Measurements from ENCODE around the gene CBLN3.

The CBLN3 gene

GRCh38 chr14:24418492-24418873, 11.0 kb downstream of the CBLN3 start:
- no peaks in the 10 kb centered on the region for H3K9me3 ChIP-seq (ENCODE audit: insufficient read depth, low read depth, low read length)
- peaks cover 8% of the 10 kb centered on the region; the same call in 1 of the 2 replicates for H3K27me3 ChIP-seq (ENCODE audit: insufficient read depth, low read length)
- no peak overlapping the region for H3K4me3 ChIP-seq (ENCODE audit: low read length)
- no peaks in the 10 kb centered on the region for H3K4me1 ChIP-seq (ENCODE audit: insufficient read depth, low read length)
- no peak overlapping the region for H3K9ac ChIP-seq (ENCODE audit: low read depth, low read length)
- no peak overlapping the region for H3K27ac ChIP-seq (ENCODE audit: low read depth, low read length)
- WGBS, result 94% methylated on average over 6 of the region's 6 CpGs
- peaks cover 10% of the 10 kb centered on the region for H3K36me3 ChIP-seq (ENCODE audit: insufficient read depth, low read length)

- 89% methylated on average over 6 of the region's 6 CpGs for WGBS
- Histone ChIP-seq H3K27ac (ENCODE audit: low read depth, low read length) (no peak overlapping the region), H3K36me3 (ENCODE audit: insufficient read depth, low read length) (peaks cover 16% of the 10 kb centered on the region), H3K4me1 (ENCODE audit: insufficient read depth, low read length) (no peaks in the 10 kb centered on the region), H3K4me3 (ENCODE audit: low read length) (no peak overlapping the region), H3K9ac (ENCODE audit: low read depth, low read length) (no peak overlapping the region), H3K9me3 (ENCODE audit: insufficient read depth, low read depth, low read length) (no peaks in the 10 kb centered on the region), H3K27me3 (ENCODE audit: insufficient read depth, low read length) (peaks cover 8% of the 10 kb centered on the region; the same call in 1 of the 2 replicates)
Measured at GRCh38 chr14:24417832-24418491, 11.5 kb downstream of the CBLN3 start.

GRCh38 chr14:24416932-24417619, 12.4 kb downstream of the CBLN3 start:
- WGBS, result 89% methylated on average over 16 of the region's 16 CpGs
- Histone ChIP-seq H3K4me1 (ENCODE audit: insufficient read depth, low read length) (no peaks in the 10 kb centered on the region), H3K36me3 (ENCODE audit: insufficient read depth, low read length) (peaks cover 20% of the 10 kb centered on the region), H3K27me3 (ENCODE audit: insufficient read depth, low read length) (peaks cover 8% of the 10 kb centered on the region; the same call in 1 of the 2 replicates), H3K9me3 (ENCODE audit: insufficient read depth, low read depth, low read length) (no peaks in the 10 kb centered on the region), H3K27ac (ENCODE audit: low read depth, low read length) (no peak overlapping the region), H3K4me3 (ENCODE audit: low read length) (no peak overlapping the region), H3K9ac (ENCODE audit: low read depth, low read length) (no peak overlapping the region)

GRCh38 chr14:24416254-24416931, 13.1 kb downstream of the CBLN3 start:
- Histone ChIP-seq H3K9ac (ENCODE audit: low read depth, low read length) (no peak overlapping the region), H3K36me3 (ENCODE audit: insufficient read depth, low read length) (peaks cover 21% of the 10 kb centered on the region)
- WGBS, result 93% methylated on average over 19 of the region's 19 CpGs

GRCh38 chr14:24415421-24416253, 13.8 kb downstream of the CBLN3 start:
- Histone ChIP-seq H3K36me3 (ENCODE audit: insufficient read depth, low read length) (peaks cover 23% of the 10 kb centered on the region), H3K9ac (ENCODE audit: low read depth, low read length) (no peak overlapping the region), H3K27me3 (ENCODE audit: insufficient read depth, low read length) (peaks cover 8% of the 10 kb centered on the region; the same call in 1 of the 2 replicates), H3K4me3 (ENCODE audit: low read length) (no peak overlapping the region), H3K9me3 (ENCODE audit: insufficient read depth, low read depth, low read length) (no peaks in the 10 kb centered on the region), H3K4me1 (ENCODE audit: insufficient read depth, low read length) (no peaks in the 10 kb centered on the region), H3K27ac (ENCODE audit: low read depth, low read length) (no peak overlapping the region)
- WGBS, result 94% methylated on average over 25 of the region's 25 CpGs

More at GRCh38 chr14:24416254-24416931, 13.1 kb downstream of the CBLN3 start:
- Histone ChIP-seq H3K9me3 (ENCODE audit: insufficient read depth, low read depth, low read length) (no peaks in the 10 kb centered on the region), H3K4me1 (ENCODE audit: insufficient read depth, low read length) (no peaks in the 10 kb centered on the region), H3K27me3 (ENCODE audit: insufficient read depth, low read length) (peaks cover 8% of the 10 kb centered on the region; the same call in 1 of the 2 replicates), H3K4me3 (ENCODE audit: low read length) (no peak overlapping the region), H3K27ac (ENCODE audit: low read depth, low read length) (no peak overlapping the region)

- no peaks in the 10 kb centered on the region for H3K9me3 ChIP-seq (ENCODE audit: insufficient read depth, low read depth, low read length)
- WGBS, result 94% methylated on average over 15 of the region's 15 CpGs
- peaks cover 23% of the 10 kb centered on the region for H3K36me3 ChIP-seq (ENCODE audit: insufficient read depth, low read length)
- peaks cover 8% of the 10 kb centered on the region; the same call in 1 of the 2 replicates for H3K27me3 ChIP-seq (ENCODE audit: insufficient read depth, low read length)
- H3K4me1 ChIP-seq (ENCODE audit: insufficient read depth, low read length), result no peaks in the 10 kb centered on the region
- H3K27ac ChIP-seq (ENCODE audit: low read depth, low read length), result no peak overlapping the region
- H3K9ac ChIP-seq (ENCODE audit: low read depth, low read length), result no peak overlapping the region
- no peak overlapping the region for H3K4me3 ChIP-seq (ENCODE audit: low read length)
Measured at GRCh38 chr14:24414732-24415420, 14.6 kb downstream of the CBLN3 start.

- Histone ChIP-seq H3K36me3 (ENCODE audit: insufficient read depth, low read length) (peaks cover 28% of the 10 kb centered on the region), H3K9ac (ENCODE audit: low read depth, low read length) (no peak overlapping the region), H3K27ac (ENCODE audit: low read depth, low read length) (no peak overlapping the region), H3K27me3 (ENCODE audit: insufficient read depth, low read length) (peaks cover 5% of the 10 kb centered on the region; the same call in 1 of the 2 replicates), H3K4me3 (ENCODE audit: low read length) (no peak overlapping the region), H3K4me1 (ENCODE audit: insufficient read depth, low read length) (no peaks in the 10 kb centered on the region), H3K9me3 (ENCODE audit: insufficient read depth, low read depth, low read length) (no peaks in the 10 kb centered on the region)
- 100% methylated on average over 1 of the region's 1 CpG for WGBS
Measured at GRCh38 chr14:24414077-24414476, 15.4 kb downstream of the CBLN3 start.

- Histone ChIP-seq H3K9me3 (ENCODE audit: insufficient read depth, low read depth, low read length) (no peaks in the 10 kb centered on the region), H3K4me3 (ENCODE audit: low read length) (no peak overlapping the region), H3K36me3 (ENCODE audit: insufficient read depth, low read length) (peaks cover 32% of the 10 kb centered on the region), H3K4me1 (ENCODE audit: insufficient read depth, low read length) (no peaks in the 10 kb centered on the region), H3K9ac (ENCODE audit: low read depth, low read length) (no peak overlapping the region), H3K27ac (ENCODE audit: low read depth, low read length) (no peak overlapping the region), H3K27me3 (ENCODE audit: insufficient read depth, low read length) (no peaks in the 10 kb centered on the region)
- WGBS, result 81% methylated on average over 16 of the region's 16 CpGs
Measured at GRCh38 chr14:24411443-24412389, 17.8 kb downstream of the CBLN3 start.

GRCh38 chr14:24409956-24410355, 19.5 kb downstream of the CBLN3 start:
- Histone ChIP-seq H3K4me3 (ENCODE audit: low read length) (no peak overlapping the region), H3K9ac (ENCODE audit: low read depth, low read length) (no peak overlapping the region), H3K9me3 (ENCODE audit: insufficient read depth, low read depth, low read length) (no peaks in the 10 kb centered on the region), H3K27me3 (ENCODE audit: insufficient read depth, low read length) (no peaks in the 10 kb centered on the region), H3K36me3 (ENCODE audit: insufficient read depth, low read length) (peaks cover 32% of the 10 kb centered on the region), H3K4me1 (ENCODE audit: insufficient read depth, low read length) (no peaks in the 10 kb centered on the region), H3K27ac (ENCODE audit: low read depth, low read length) (no peak overlapping the region)
- WGBS, result 92% methylated on average over 10 of the region's 10 CpGs

All from HUES64 (cell line).